COLO829 (cell line): ENCODE results near the gene ZNF277.

Source experiments
- DNase-seq: peaks from one replicate; pipeline ENCODE4 v3.0.0; 2012; ENCODE audit warnings: low spot score

Gene ZNF277

GRCh38 chr7:112254709-112255387 lies 48.4 kb downstream of the ZNF277 start:
- no peak for DNase-seq

GRCh38 chr7:112255388-112255720 lies 48.9 kb downstream of the ZNF277 start:
- DNase-seq, result no peak

DNA sequence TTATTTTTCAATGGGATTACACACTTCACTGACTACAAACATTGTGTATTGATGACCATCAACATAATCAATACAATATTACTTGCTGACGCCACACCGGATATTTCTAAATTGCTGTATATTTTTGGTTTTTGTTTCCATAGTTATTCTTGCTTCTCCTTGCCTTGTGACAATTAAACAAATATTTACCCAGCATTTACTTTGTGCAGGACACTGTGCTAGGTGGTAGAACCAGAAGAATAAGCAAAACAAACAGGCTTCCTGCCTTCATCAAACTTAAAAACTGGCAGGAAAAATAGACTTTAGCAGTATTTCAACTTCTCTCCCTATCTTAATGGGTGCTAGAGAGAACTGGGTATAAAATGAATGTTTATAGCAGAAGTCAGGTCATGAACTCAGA lies 50.6 kb downstream of the ZNF277 start:
- no peak for DNase-seq

GRCh38 chr7:112260911-112261310 lies 54.4 kb downstream of the ZNF277 start:
- DNase-seq, result no peak

GRCh38 chr7:112262036-112262435 lies 55.5 kb downstream of the ZNF277 start:
- no peak for DNase-seq

GRCh38 chr7:112262855-112263487 lies 56.5 kb downstream of the ZNF277 start:
- no peak for DNase-seq

GRCh38 chr7:112263519-112263918 lies 57.0 kb downstream of the ZNF277 start:
- no peak for DNase-seq

GRCh38 chr7:112266141-112266540 lies 59.6 kb downstream of the ZNF277 start:
- no peak for DNase-seq

DNA sequence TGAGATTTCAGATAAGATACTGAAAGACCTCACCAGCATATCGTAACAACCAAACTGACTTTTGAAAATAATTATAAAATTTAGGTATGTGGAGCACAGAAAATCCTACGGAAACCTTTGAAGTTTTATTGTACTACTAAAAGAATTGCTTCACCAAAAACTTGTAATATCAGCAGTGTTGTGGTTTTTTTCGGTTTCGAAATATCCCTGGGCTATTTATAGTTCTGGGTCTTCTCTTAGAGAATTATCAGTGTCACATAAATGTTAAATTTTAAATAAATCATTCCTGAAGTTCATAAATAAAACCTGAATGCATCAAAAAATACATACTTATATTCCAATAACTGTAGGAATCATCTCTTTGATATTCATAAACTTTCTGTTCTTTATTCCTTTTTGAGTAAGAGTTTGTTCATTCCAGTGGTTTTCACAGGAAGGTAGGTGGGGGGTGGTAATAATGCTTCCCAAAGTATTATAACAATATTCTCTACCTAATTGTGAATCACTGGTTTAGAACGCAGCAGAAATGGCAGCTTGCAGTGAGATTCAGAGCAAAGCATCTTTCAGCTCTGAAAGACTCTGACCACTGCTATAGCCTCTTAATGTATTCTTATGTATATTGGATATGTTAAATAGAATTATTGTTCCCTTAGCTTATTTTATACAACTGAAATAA lies 60.2 kb downstream of the ZNF277 start:
- DNase-seq, result no peak

DNA sequence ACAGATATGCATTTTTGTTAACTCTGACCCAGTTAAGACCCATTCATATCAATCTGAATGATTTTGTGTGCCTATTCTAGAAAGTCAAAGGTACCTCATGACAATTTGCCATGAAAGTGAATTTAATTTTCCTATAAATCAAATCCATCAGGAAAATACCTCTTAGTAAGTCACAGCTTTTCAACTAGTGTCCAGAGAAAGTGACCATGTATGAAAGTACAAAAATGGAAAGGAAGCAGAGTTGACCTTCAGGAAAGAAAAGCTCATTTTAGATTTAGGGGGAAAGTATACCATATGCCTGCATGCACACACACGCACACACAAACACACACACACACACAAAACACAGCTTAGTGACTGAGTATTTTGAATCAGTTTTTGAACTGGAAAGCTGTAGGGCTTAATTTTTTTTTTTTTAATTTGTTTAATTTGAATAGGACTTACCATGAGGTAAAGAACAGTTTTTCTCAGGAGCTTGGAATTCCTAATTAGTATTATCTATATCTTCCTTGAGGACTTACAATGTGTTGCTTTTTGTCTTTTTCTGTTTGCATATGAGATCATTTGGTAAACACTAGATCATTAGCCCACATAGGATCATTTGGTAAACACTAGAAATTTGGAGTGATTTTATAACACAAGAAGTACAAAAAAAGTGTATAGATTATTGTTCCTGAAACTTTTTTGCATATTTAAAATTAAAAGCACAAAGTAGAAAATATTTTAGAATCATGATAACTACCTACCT lies 61.6 kb downstream of the ZNF277 start:
- no peak for DNase-seq

DNA sequence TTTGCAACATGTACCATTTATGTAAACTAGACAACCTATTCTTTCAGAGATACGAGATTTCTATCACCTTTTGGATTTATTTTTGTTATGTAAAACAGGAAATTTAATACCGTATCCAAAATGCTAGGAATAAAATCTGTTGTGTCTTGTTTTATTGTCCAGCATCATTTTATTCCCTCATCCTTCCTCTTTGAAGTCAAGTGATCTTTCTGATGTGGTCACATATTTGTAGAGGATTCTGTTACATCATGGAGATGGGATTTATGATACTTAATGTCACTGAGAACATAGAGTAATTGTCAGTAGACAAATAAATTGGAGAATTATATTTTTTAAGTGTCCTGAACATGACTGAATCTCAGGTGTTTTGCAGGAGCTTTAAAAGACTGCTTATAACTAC lies 64.7 kb downstream of the ZNF277 start:
- peak; percentile 7 for DNase-seq

DNA sequence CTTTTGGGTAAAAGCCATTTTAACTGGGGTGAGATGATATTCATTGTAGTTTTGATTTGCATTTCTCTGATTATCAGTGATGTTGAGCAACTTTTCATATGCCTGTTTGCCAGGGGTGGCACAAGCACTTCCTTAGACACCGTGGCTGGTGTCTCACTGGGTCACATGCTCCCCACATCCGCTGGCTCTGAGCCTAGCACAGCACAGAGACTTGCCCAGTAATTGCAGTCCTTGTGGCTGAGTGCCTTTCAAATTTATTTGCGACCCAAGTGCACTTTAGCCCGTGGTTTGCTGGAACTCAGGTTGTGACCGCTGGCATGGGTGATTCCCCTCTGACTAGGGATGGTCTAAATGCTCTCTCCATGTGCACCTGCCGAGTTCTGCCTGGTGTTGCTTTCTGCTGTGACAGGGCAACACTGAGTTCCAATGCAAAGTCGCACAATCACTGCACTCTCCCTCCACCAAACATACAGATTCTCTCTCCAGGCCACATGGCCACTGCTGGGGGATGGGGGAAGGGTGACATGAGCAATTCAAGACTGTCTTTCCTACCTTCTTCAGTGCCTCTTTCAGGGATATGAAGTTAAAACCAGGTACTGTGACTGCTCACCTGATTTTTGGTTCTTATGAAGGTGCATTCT lies 66.5 kb downstream of the ZNF277 start:
- DNase-seq, result no peak

DNA sequence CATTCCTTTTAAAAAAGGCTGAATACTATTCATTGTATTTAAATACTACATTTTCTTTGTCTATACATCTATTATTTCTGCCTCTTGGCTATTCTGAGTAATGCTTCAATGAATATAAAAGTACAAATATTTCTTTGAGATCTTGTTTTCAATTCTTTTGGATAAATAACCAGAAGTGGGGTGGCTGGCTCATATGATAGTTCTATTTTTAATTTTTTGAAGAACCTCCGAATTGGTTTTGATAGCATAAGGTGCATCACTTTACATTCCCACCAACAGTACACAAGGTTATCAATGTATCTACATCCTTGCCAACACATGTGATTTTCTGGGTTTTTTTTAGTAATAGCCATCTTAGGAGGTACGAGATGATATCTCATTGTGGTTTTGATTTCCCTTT lies 72.5 kb downstream of the ZNF277 start:
- no peak for DNase-seq

GRCh38 chr7:112280267-112280666 lies 73.8 kb downstream of the ZNF277 start:
- DNase-seq, result no peak

- no peak for DNase-seq
Measured at GRCh38 chr7:112282476-112283188, 76.1 kb downstream of the ZNF277 start.

GRCh38 chr7:112283382-112283910 lies 77.0 kb downstream of the ZNF277 start:
- no peak for DNase-seq

DNA sequence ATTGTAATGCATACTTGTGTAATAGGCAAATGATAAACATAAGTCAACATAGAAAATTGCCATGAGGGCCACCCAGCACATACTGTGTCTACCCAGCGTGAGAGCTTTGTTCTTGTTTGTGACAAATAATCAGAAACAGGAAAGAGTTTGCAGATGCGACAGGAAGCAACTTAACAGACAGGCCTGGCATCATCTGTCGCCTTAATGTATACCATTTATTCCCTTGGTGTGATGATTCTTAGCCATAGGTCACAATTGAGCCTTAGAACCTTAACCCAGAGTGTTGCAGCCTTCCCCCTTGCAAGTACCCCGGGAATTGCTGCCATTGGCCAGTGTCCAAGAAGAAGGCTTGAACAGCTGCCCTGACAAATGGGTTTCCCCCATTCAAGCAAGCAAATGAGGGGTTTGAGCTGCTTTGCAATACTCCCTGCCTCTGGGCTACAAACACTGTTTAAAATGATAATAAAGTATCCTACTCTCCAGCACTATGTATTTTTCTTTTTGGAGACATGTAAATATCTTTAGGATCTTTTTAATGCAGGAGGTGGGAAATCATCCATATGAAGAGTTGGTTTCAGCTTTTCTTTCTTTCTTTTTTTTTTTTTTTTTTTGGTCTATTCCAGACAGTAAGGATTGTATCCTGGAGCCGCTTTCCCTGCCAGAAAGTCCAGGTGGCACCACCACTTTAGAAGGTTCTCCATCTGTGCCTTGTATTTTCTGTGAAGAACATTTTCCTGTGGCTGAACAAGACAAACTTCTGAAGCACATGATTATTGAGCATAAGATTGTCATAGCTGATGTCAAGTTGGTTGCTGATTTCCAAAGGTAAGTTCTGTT lies 80.0 kb downstream of the ZNF277 start:
- no peak for DNase-seq

GRCh38 chr7:112288301-112288700 lies 81.8 kb downstream of the ZNF277 start:
- no peak for DNase-seq

GRCh38 chr7:112290065-112290464 lies 83.6 kb downstream of the ZNF277 start:
- DNase-seq, result peak; percentile 12

GRCh38 chr7:112292162-112292561 lies 85.7 kb downstream of the ZNF277 start:
- DNase-seq, result no peak

DNA sequence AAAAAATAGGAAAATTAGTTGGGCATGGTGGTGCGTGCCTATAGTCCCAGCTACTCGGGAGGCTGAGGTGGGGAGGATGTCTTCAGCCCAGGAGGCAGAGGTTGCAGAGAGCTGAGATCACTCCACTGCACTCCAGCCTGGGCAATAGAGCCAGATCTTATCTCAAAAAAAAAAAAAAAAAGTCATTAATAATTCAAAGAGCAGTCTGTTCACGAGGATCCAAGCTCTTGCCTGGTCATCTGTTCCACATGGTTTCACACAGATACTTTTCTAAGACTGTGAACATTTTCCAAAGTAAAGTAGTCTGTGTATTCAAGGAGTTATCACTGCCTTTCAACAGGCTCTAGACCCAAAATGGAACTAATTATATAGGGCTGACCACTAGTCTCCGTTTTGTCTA lies 86.9 kb downstream of the ZNF277 start:
- no peak for DNase-seq
